ENCODE results near the gene SPOCK3. TPM values are rescaled to one million over a fixed set of nuclear protein-coding genes. Genes with fewer than 3 reads are reported as not detected.
"Not testable (repeated sequence)": the region's sequence is repeated elsewhere in the genome, so short reads cannot be mapped to it uniquely, and the experiment has no call there.

SPOCK3 gene
- 0.65 TPM in 1 of 2 replicates, not detected in the other for total RNA-seq (2014; rRNA removed; shearing (Covaris generic); ENCODE audit: low replicate concordance)

- H3K27ac ChIP-seq (ENCODE audit: low read length), result no peak within 1 kb of the TSS
- H3K79me2 ChIP-seq (ENCODE audit: low read length), result no peaks in the 10 kb centered on the region
- no peaks in the 10 kb centered on the region for H3K4me1 ChIP-seq (ENCODE audit: low read length)
- no peaks in the 10 kb centered on the region for H4K20me1 ChIP-seq (ENCODE audit: insufficient read depth, low read depth, low read length)
- no peak within 1 kb of the TSS for H3K4me2 ChIP-seq (ENCODE audit: low read depth, low read length, poor library complexity, severe bottlenecking)
- no peak within 1 kb of the TSS for H3K4me3 ChIP-seq (ENCODE audit: low read length)
- no peaks in the 10 kb centered on the region for H3K27me3 ChIP-seq (ENCODE audit: low read length)
- H3K9ac ChIP-seq (ENCODE audit: low read length), result no peak within 1 kb of the TSS
- no peak within 1 kb of the TSS for H2AFZ ChIP-seq (ENCODE audit: low read length)
- H3K9me2 ChIP-seq (replicated peaks; ENCODE audit: insufficient read depth, low read length), result no peaks in the 10 kb centered on the region
- no peak for DNase-seq
- H3K9me3 ChIP-seq (ENCODE audit: low read length), result no peaks in the 10 kb centered on the region
- no peaks in the 10 kb centered on the region for H3K36me3 ChIP-seq (ENCODE audit: insufficient read depth, low read length)
Observed at GRCh38 chr4:167234316-167234881, at the start of gene SPOCK3. Gene SPOCK3 (minus strand): TSS chr4:167234494.

- Histone ChIP-seq H4K20me1 (ENCODE audit: insufficient read depth, low read depth, low read length) (no peaks in the 10 kb centered on the region), H3K4me2 (ENCODE audit: low read depth, low read length, poor library complexity, severe bottlenecking) (no peak overlapping the region), H3K9me2 (replicated peaks; ENCODE audit: insufficient read depth, low read length) (no peaks in the 10 kb centered on the region), H2AFZ (ENCODE audit: low read length) (no peak overlapping the region), H3K9me3 (ENCODE audit: low read length) (no peaks in the 10 kb centered on the region), H3K4me3 (ENCODE audit: low read length) (no peak overlapping the region), H3K9ac (ENCODE audit: low read length) (no peak overlapping the region), H3K79me2 (ENCODE audit: low read length) (no peaks in the 10 kb centered on the region), H3K27ac (ENCODE audit: low read length) (no peak overlapping the region), H3K36me3 (ENCODE audit: insufficient read depth, low read length) (no peaks in the 10 kb centered on the region), H3K27me3 (ENCODE audit: low read length) (no peaks in the 10 kb centered on the region), H3K4me1 (ENCODE audit: low read length) (no peaks in the 10 kb centered on the region)
- DNase-seq, result no peak
Observed at GRCh38 chr4:167282171-167282864, 48.0 kb upstream of the SPOCK3 start.

DNA sequence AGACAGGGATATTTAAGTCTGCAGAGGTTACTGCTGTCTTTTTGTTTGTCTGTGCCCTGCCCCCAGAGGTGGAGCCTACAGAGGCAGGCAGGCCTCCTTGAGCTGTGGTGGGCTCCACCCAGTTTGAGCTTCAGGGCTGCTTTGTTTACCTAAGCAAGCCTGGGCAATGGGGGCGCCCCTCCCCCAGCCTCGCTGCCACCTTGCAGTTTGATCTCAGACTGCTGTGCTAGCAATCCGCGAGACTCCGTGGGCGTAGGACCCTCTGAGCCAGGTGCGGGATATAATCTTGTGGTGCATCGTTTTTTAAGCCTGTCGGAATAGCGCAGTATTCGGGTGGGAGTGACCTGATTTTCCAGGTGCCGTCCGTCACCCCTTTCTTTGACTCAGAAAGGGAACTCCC lies 47.3 kb upstream of the SPOCK3 start:
- H3K79me2 ChIP-seq (ENCODE audit: low read length); H3K9me3 ChIP-seq (ENCODE audit: low read length); H4K20me1 ChIP-seq (ENCODE audit: insufficient read depth, low read depth, low read length); H3K4me1 ChIP-seq (ENCODE audit: low read length); H3K9me2 ChIP-seq (replicated peaks; ENCODE audit: insufficient read depth, low read length); H3K27me3 ChIP-seq (ENCODE audit: low read length); H3K9ac ChIP-seq (ENCODE audit: low read length); H3K36me3 ChIP-seq (ENCODE audit: insufficient read depth, low read length); H2AFZ ChIP-seq (ENCODE audit: low read length); H3K27ac ChIP-seq (ENCODE audit: low read length); H3K4me2 ChIP-seq (ENCODE audit: low read depth, low read length, poor library complexity, severe bottlenecking); H3K4me3 ChIP-seq (ENCODE audit: low read length); DNase-seq: not testable (repeated sequence)

DNA sequence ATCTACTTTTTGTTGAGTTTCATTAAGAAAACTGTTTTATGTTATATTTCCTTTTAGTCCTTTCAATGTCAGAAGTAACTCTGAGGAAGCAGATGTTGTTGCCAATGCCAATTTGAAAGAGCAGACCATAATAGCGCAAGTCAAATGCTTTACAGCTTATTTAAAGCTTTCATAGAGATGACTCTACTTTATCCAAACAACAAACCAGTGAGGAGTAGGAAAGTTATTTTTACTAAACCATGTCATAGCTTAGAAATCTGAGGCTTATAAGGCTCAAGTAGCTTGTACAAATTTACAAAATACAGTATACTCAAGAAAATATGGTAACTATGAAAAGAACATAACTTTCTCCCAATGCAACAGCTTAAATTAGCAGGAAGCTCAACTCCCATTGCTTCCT lies 40.1 kb upstream of the SPOCK3 start:
- Histone ChIP-seq H3K9me2 (replicated peaks; ENCODE audit: insufficient read depth, low read length) (no peaks in the 10 kb centered on the region), H3K36me3 (ENCODE audit: insufficient read depth, low read length) (no peaks in the 10 kb centered on the region), H3K27me3 (ENCODE audit: low read length) (no peaks in the 10 kb centered on the region), H3K4me1 (ENCODE audit: low read length) (no peaks in the 10 kb centered on the region), H3K9ac (ENCODE audit: low read length) (no peak overlapping the region), H3K4me3 (ENCODE audit: low read length) (no peak overlapping the region), H3K9me3 (ENCODE audit: low read length) (no peaks in the 10 kb centered on the region), H4K20me1 (ENCODE audit: insufficient read depth, low read depth, low read length) (no peaks in the 10 kb centered on the region), H3K4me2 (ENCODE audit: low read depth, low read length, poor library complexity, severe bottlenecking) (no peak overlapping the region), H3K27ac (ENCODE audit: low read length) (no peak overlapping the region), H3K79me2 (ENCODE audit: low read length) (no peaks in the 10 kb centered on the region), H2AFZ (ENCODE audit: low read length) (no peak overlapping the region)
- DNase-seq, result no peak

DNA sequence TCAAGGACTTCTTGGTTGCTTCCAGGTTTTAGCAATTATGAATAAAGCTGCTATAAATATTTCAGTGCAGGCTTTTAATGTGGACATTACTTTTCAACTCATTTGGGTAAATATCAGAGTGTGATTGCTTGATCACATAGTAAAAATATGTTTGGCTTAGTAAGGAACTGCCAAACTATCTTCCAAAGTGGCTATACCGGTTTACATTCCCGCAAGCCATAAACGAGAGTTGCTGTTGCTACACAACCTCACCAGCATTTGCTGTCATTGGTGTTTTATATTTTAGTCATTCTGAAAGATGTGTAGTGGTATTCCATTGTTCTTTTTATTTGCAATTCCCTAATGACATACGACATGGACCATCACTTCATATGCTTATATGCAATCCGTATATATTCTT lies 30.9 kb upstream of the SPOCK3 start:
- Histone ChIP-seq H4K20me1 (ENCODE audit: insufficient read depth, low read depth, low read length) (no peaks in the 10 kb centered on the region), H3K9me3 (ENCODE audit: low read length) (no peaks in the 10 kb centered on the region), H3K9ac (ENCODE audit: low read length) (no peak overlapping the region), H2AFZ (ENCODE audit: low read length) (no peak overlapping the region), H3K4me3 (ENCODE audit: low read length) (no peak overlapping the region), H3K4me1 (ENCODE audit: low read length) (no peaks in the 10 kb centered on the region), H3K79me2 (ENCODE audit: low read length) (no peaks in the 10 kb centered on the region), H3K9me2 (replicated peaks; ENCODE audit: insufficient read depth, low read length) (no peaks in the 10 kb centered on the region), H3K27me3 (ENCODE audit: low read length) (no peaks in the 10 kb centered on the region), H3K36me3 (ENCODE audit: insufficient read depth, low read length) (no peaks in the 10 kb centered on the region), H3K27ac (ENCODE audit: low read length) (no peak overlapping the region), H3K4me2 (ENCODE audit: low read depth, low read length, poor library complexity, severe bottlenecking) (no peak overlapping the region)
- DNase-seq, result no peak

DNA sequence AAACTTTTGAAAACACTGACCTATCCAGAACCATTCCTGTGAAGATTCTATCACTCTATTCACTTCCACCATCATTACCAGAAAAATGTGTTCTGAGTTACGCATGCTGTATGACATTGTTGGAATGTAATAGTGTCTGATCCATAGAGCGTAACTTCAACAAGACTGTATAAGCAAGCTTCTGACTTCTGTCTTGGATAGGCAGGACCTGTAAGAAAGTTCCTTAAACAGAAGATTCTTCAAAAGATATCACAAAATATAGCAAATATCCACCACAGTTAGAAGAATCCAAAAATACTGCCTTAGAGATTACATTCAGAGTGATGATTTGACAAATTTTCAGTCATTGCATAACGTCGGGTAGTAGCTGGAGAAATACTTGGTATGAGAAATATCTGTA lies 14.0 kb upstream of the SPOCK3 start:
- Histone ChIP-seq H4K20me1 (ENCODE audit: insufficient read depth, low read depth, low read length) (no peaks in the 10 kb centered on the region), H2AFZ (ENCODE audit: low read length) (no peak overlapping the region), H3K9me2 (replicated peaks; ENCODE audit: insufficient read depth, low read length) (no peaks in the 10 kb centered on the region), H3K27ac (ENCODE audit: low read length) (no peak overlapping the region), H3K4me1 (ENCODE audit: low read length) (no peaks in the 10 kb centered on the region), H3K36me3 (ENCODE audit: insufficient read depth, low read length) (no peaks in the 10 kb centered on the region), H3K79me2 (ENCODE audit: low read length) (no peaks in the 10 kb centered on the region), H3K27me3 (ENCODE audit: low read length) (no peaks in the 10 kb centered on the region), H3K9me3 (ENCODE audit: low read length) (no peaks in the 10 kb centered on the region), H3K9ac (ENCODE audit: low read length) (no peak overlapping the region), H3K4me3 (ENCODE audit: low read length) (no peak overlapping the region), H3K4me2 (ENCODE audit: low read depth, low read length, poor library complexity, severe bottlenecking) (no peak overlapping the region)
- DNase-seq, result no peak

GRCh38 chr4:167239627-167240026 lies 5.3 kb upstream of the SPOCK3 start:
- no peaks in the 10 kb centered on the region for H3K4me1 ChIP-seq (ENCODE audit: low read length)
- H3K4me3 ChIP-seq (ENCODE audit: low read length), result no peak overlapping the region
- H3K27me3 ChIP-seq (ENCODE audit: low read length), result no peaks in the 10 kb centered on the region
- no peaks in the 10 kb centered on the region for H4K20me1 ChIP-seq (ENCODE audit: insufficient read depth, low read depth, low read length)
- H3K27ac ChIP-seq (ENCODE audit: low read length), result no peak overlapping the region
- H3K9ac ChIP-seq (ENCODE audit: low read length), result no peak overlapping the region
- no peaks in the 10 kb centered on the region for H3K9me3 ChIP-seq (ENCODE audit: low read length)
- no peak for DNase-seq
- H2AFZ ChIP-seq (ENCODE audit: low read length), result no peak overlapping the region
- no peaks in the 10 kb centered on the region for H3K36me3 ChIP-seq (ENCODE audit: insufficient read depth, low read length)
- no peaks in the 10 kb centered on the region for H3K9me2 ChIP-seq (replicated peaks; ENCODE audit: insufficient read depth, low read length)
- H3K4me2 ChIP-seq (ENCODE audit: low read depth, low read length, poor library complexity, severe bottlenecking), result no peak overlapping the region
- H3K79me2 ChIP-seq (ENCODE audit: low read length), result no peaks in the 10 kb centered on the region

GRCh38 chr4:167238226-167238625 lies 3.9 kb upstream of the SPOCK3 start:
- no peaks in the 10 kb centered on the region for H3K79me2 ChIP-seq (ENCODE audit: low read length)
- no peak for DNase-seq
- no peak overlapping the region for H3K4me2 ChIP-seq (ENCODE audit: low read depth, low read length, poor library complexity, severe bottlenecking)
- no peaks in the 10 kb centered on the region for H3K36me3 ChIP-seq (ENCODE audit: insufficient read depth, low read length)
- H3K9me3 ChIP-seq (ENCODE audit: low read length), result no peaks in the 10 kb centered on the region
- H3K27ac ChIP-seq (ENCODE audit: low read length), result no peak overlapping the region
- H4K20me1 ChIP-seq (ENCODE audit: insufficient read depth, low read depth, low read length), result no peaks in the 10 kb centered on the region
- H3K4me1 ChIP-seq (ENCODE audit: low read length), result no peaks in the 10 kb centered on the region
- no peaks in the 10 kb centered on the region for H3K9me2 ChIP-seq (replicated peaks; ENCODE audit: insufficient read depth, low read length)
- H2AFZ ChIP-seq (ENCODE audit: low read length), result no peak overlapping the region
- no peak overlapping the region for H3K9ac ChIP-seq (ENCODE audit: low read length)
- H3K27me3 ChIP-seq (ENCODE audit: low read length), result no peaks in the 10 kb centered on the region
- H3K4me3 ChIP-seq (ENCODE audit: low read length), result no peak overlapping the region
